RWPE2 (cell line): Measurements from ENCODE around the gene QRFP.

Experiments used
- ATAC-seq: fragments of 200-7000 bp; cut with Tn5 transposase; 3 replicates; pipeline ENCODE4 v1.9.1; 2021; ENCODE audit warnings: low read depth
- DNase-seq: peaks from one replicate; pipeline ENCODE4 v3.0.0-alpha.2; 2020; ENCODE audit warnings: low spot score
- H3K27ac ChIP-seq: fragments of 450-650 bp; 2 replicates; pipeline ENCODE4 v1.5.1; 2017; ENCODE audit warnings: mild to moderate bottlenecking; ENCODE audit not compliant: poor library complexity, severe bottlenecking
- H3K27me3 ChIP-seq: fragments of 250-450 bp; sonication (Bioruptor Pico); 2 replicates; pipeline ENCODE4 v1.5.1; 2021; ENCODE audit warnings: mild to moderate bottlenecking, moderate library complexity; ENCODE audit not compliant: insufficient read depth, poor library complexity, severe bottlenecking
- H3K36me3 ChIP-seq: fragments of 250-450 bp; sonication (Bioruptor Pico); 2 replicates; pipeline ENCODE4 v1.5.1; 2020; ENCODE audit warnings: low read depth, mild to moderate bottlenecking, moderate library complexity
- H3K4me1 ChIP-seq: fragments of 250-450 bp; sonication (Bioruptor Pico); 2 replicates; pipeline ENCODE4 v1.5.1; 2021; ENCODE audit warnings: mild to moderate bottlenecking, moderate library complexity; ENCODE audit not compliant: insufficient read depth, poor library complexity, severe bottlenecking
- H3K4me3 ChIP-seq: fragments of 250-450 bp; sonication (Bioruptor Pico); 2 replicates; pipeline ENCODE4 v1.5.1; 2021; ENCODE audit warnings: mild to moderate bottlenecking, moderate library complexity; ENCODE audit not compliant: severe bottlenecking
- H3K9me3 ChIP-seq: fragments of 250-450 bp; sonication (Bioruptor Pico); 2 replicates; pipeline ENCODE4 v1.5.1; 2021; ENCODE audit warnings: mild to moderate bottlenecking, moderate library complexity; ENCODE audit not compliant: severe bottlenecking
- CTCF ChIP-seq: fragments of 450-650 bp; IDR thresholded peaks from one replicate; pipeline ENCODE4 v1.5.1; 2017; ENCODE audit warnings: mild to moderate bottlenecking, moderate library complexity; ENCODE audit not compliant: poor library complexity, severe bottlenecking

QRFP gene

DNA sequence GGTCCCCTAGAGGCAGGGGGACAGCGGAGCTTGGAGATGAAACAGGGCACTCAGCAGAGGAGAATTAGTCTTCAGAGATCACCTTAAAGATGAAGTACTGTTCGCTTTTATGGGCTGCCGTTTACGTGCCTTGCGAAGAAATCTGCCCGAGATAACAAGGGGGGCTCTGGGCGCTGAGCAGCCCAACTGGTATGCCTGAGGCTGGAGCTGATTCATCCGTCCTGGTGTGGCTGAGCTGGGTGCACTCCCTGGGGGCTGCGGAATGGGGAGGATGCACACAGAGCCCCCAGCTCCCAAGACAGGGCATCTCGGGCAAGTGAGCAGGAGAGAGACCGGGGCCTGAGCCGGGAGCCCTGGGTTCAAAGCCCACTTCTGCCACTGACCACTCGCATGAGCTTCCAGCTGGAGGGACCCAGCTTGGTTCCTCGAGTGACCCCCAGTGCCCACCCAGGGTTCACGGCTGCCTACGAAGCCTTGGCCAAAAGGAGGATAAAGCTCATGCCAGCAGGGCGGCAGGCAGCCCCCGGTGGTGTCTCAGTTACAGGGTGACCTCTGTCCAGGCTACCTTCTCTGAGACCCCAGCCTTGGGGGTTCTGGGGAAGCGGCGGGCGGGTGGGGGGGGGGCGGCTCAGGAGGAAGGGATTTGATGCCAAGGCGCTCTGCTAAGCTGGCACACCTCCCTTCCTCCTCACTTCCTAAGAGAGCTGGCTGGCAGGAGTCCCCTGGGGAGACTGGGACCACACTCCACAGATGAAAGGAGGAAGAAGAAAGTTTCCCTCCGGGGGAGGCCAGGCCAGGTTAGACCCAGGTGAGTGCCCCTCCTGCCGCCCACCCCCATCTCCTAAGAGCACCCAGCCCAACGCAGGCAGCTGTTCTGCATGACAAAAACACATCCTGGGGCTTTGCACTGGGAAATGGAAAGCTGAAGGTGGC, 36.8 kb upstream of the QRFP start:
- Histone ChIP-seq H3K27me3 (no peaks in the 10 kb centered on the region), H3K36me3 (no peaks in the 10 kb centered on the region), H3K4me1 (peaks cover 44% of the 10 kb centered on the region), H3K4me3 (no peak overlapping the region), H3K9me3 (peaks cover 2% of the 10 kb centered on the region), H3K27ac (peak overlapping the region; percentile 70)
- TF ChIP-seq CTCF, result no peak
- ATAC-seq, result peak; percentile 65
- no peak for DNase-seq

GRCh38 chr9:130932255-130933079, 35.9 kb upstream of the QRFP start:
- Histone ChIP-seq H3K27me3 (no peaks in the 10 kb centered on the region), H3K4me3 (no peak overlapping the region), H3K4me1 (peaks cover 52% of the 10 kb centered on the region), H3K36me3 (no peaks in the 10 kb centered on the region), H3K27ac (peak overlapping the region; percentile 70), H3K9me3 (peaks cover 2% of the 10 kb centered on the region)
- no peak for DNase-seq
- ATAC-seq, result 0 out of 3 replicates have a peak, but pooled peaks have one; percentile 4
- TF ChIP-seq CTCF, result peak; percentile 40

DNA sequence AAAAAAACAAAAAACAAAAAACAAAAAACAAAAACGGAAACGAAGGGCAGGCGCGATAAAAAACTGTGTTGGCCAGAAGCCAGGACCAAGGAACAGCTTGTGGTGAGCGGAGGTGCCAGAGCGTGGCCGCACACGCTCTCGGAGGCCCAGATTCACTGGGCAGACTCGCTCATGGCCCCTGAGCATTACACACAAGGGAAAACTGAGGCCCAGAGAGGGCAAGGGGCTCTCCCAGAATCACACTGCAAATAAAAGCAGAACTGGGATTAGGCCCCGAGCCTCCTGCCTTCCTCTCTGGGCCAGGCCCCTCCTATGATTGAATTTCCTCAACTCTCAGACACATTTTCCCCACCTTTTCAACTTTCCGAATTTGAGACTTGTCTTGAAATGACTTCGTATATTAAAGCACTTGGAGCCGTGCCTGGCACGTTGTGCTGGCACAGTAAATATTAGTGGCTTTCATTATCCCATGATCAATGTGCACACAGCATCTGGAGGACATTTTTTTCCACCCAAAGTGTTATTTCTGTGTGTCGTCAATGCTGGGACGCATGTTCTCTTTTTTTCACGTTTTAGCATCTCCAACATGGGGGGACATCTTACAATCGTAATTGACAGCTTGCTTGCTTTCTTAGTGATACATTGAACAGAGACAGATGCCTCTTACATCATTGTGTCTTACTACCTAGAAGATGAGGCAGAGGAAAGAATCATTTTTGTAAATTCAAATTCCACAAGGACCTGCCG, 35.1 kb upstream of the QRFP start:
- TF ChIP-seq CTCF, result no peak
- Histone ChIP-seq H3K36me3 (no peaks in the 10 kb centered on the region), H3K27me3 (no peaks in the 10 kb centered on the region), H3K27ac (peak overlapping the region; percentile 70), H3K9me3 (peaks cover 2% of the 10 kb centered on the region), H3K4me3 (no peak overlapping the region), H3K4me1 (peaks cover 51% of the 10 kb centered on the region)
- ATAC-seq (no peak), DNase-seq (no peak)

GRCh38 chr9:130930804-130931349, 34.3 kb upstream of the QRFP start:
- Histone ChIP-seq H3K4me1 (peaks cover 44% of the 10 kb centered on the region), H3K36me3 (no peaks in the 10 kb centered on the region), H3K9me3 (peaks cover 2% of the 10 kb centered on the region), H3K27me3 (no peaks in the 10 kb centered on the region), H3K4me3 (no peak overlapping the region), H3K27ac (peak overlapping the region; percentile 70)
- no peak for ATAC-seq
- no peak for DNase-seq
- TF ChIP-seq CTCF, result no peak
